ENCODE results near the gene SMARCAL1. TPM values are rescaled to one million over a fixed set of nuclear protein-coding genes. Genes with fewer than 3 reads are reported as not detected.

Gene SMARCAL1
- total and polyA plus RNA-seq, 2 of the 13 experiments (the other 11 are each of a cell fraction or from before 2014, with no cell fraction given) = 12.7 to 21.3 TPM

- TF ChIP-seq, protein P1, sequence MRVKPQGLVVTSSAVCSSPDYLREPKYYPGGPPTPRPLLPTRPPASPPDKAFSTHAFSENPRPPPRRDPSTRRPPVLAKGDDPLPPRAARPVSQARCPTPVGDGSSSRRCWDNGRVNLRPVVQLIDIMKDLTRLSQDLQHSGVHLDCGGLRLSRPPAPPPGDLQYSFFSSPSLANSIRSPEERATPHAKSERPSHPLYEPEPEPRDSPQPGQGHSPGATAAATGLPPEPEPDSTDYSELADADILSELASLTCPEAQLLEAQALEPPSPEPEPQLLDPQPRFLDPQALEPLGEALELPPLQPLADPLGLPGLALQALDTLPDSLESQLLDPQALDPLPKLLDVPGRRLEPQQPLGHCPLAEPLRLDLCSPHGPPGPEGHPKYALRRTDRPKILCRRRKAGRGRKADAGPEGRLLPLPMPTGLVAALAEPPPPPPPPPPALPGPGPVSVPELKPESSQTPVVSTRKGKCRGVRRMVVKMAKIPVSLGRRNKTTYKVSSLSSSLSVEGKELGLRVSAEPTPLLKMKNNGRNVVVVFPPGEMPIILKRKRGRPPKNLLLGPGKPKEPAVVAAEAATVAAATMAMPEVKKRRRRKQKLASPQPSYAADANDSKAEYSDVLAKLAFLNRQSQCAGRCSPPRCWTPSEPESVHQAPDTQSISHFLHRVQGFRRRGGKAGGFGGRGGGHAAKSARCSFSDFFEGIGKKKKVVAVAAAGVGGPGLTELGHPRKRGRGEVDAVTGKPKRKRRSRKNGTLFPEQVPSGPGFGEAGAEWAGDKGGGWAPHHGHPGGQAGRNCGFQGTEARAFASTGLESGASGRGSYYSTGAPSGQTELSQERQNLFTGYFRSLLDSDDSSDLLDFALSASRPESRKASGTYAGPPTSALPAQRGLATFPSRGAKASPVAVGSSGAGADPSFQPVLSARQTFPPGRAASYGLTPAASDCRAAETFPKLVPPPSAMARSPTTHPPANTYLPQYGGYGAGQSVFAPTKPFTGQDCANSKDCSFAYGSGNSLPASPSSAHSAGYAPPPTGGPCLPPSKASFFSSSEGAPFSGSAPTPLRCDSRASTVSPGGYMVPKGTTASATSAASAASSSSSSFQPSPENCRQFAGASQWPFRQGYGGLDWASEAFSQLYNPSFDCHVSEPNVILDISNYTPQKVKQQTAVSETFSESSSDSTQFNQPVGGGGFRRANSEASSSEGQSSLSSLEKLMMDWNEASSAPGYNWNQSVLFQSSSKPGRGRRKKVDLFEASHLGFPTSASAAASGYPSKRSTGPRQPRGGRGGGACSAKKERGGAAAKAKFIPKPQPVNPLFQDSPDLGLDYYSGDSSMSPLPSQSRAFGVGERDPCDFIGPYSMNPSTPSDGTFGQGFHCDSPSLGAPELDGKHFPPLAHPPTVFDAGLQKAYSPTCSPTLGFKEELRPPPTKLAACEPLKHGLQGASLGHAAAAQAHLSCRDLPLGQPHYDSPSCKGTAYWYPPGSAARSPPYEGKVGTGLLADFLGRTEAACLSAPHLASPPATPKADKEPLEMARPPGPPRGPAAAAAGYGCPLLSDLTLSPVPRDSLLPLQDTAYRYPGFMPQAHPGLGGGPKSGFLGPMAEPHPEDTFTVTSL (CRISPR knock-in tag; IDR thresholded peaks at IDR 0.05; ENCODE audit: borderline replicate concordance) = peak; percentile 96
- TF ChIP-seq MTA1 (CRISPR knock-in tag; IDR thresholded peaks at IDR 0.05; ENCODE audit: borderline replicate concordance) (peak; percentile 35; the same call in 1 of the 2 replicates), ZNF543 (CRISPR knock-in tag; IDR thresholded peaks at IDR 0.05) (no peak), MIXL1 (CRISPR knock-in tag; IDR thresholded peaks at IDR 0.05) (peak; percentile 58; the same call in 1 of the 2 replicates), KDM3A (CRISPR knock-in tag; IDR thresholded peaks at IDR 0.05; ENCODE audit: low read depth) (0 out of 2 replicates have a peak, but pooled peaks have one; percentile 38), ZNF296 (CRISPR knock-in tag; conservative IDR thresholded peaks at IDR 0.05) (no peak), ZNF607 (CRISPR knock-in tag; IDR thresholded peaks at IDR 0.05; ENCODE audit: borderline replicate concordance) (no peak), NR2F6 (IDR thresholded peaks at IDR 0.05) (peak; percentile 91), NR2F6 (CRISPR knock-in tag; IDR thresholded peaks at IDR 0.05) (peak; percentile 88), ZNF253 (CRISPR knock-in tag; IDR thresholded peaks at IDR 0.05; ENCODE audit: borderline replicate concordance) (no peak), ZBTB7A (CRISPR knock-in tag; IDR thresholded peaks at IDR 0.05) (0 out of 2 replicates have a peak, but pooled peaks have one; percentile 40), RXRB (CRISPR knock-in tag; IDR thresholded peaks at IDR 0.05; ENCODE audit: borderline replicate concordance) (peak; percentile 94), TCF7 (IDR thresholded peaks at IDR 0.05; ENCODE audit: low read depth) (peak; percentile 94), EZH2 (conservative IDR thresholded peaks at IDR 0.05; ENCODE audit: low read depth, low read length) (no peak), NR2C2 (CRISPR knock-in tag; IDR thresholded peaks at IDR 0.05; ENCODE audit: borderline replicate concordance) (no peak; the same call in 1 of the 2 replicates), PAXIP1 (CRISPR knock-in tag; conservative IDR thresholded peaks at IDR 0.05) (peak; percentile 96), JUN (CRISPR knock-in tag; IDR thresholded peaks at IDR 0.05) (peak; percentile 95), FOXJ3 (CRISPR knock-in tag; IDR thresholded peaks at IDR 0.05; ENCODE audit: borderline replicate concordance) (peak; percentile 82; the same call in 1 of the 2 replicates), BRCA1 (CRISPR knock-in tag; IDR thresholded peaks at IDR 0.05) (0 out of 2 replicates have a peak, but pooled peaks have one; percentile 57)
- TF ChIP-seq, protein P2, sequence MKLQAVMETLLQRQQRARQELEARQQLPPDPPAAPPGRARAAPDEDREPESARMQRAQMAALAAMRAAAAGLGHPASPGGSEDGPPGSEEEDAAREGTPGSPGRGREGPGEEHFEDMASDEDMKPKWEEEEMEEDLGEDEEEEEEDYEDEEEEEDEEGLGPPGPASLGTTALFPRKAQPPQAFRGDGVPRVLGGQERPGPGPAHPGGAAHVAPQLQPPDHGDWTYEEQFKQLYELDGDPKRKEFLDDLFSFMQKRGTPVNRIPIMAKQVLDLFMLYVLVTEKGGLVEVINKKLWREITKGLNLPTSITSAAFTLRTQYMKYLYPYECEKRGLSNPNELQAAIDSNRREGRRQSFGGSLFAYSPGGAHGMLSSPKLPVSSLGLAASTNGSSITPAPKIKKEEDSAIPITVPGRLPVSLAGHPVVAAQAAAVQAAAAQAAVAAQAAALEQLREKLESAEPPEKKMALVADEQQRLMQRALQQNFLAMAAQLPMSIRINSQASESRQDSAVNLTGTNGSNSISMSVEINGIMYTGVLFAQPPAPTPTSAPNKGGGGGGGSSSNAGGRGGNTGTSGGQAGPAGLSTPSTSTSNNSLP (IDR thresholded peaks at IDR 0.05; ENCODE audit: low read depth, low read length) = peak; percentile 73
Measured at GRCh38 chr2:216522892-216523502, 110.7 kb downstream of the SMARCAL1 start (continued).
